Ovary (tissue), 9 donors: ENCODE measurements around the gene RNF11. TPM values are rescaled to one million over a fixed set of nuclear protein-coding genes. Genes with fewer than 3 reads are reported as not detected.

Experiments used
- DNase-seq, 5 donors: peaks; one replicate each; pipeline ENCODE4 v3.0.0-alpha.2; 2019 to 2020
- H3K27ac ChIP-seq, 2 donors: fragments of 200-600 bp; one replicate each; pipeline versions ENCODE4 v1.5.1 to v1.8.0; 2019 to 2022
- H3K27me3 ChIP-seq: fragments of 200-600 bp; one replicate; pipeline ENCODE4 v1.8.0; 2022
- H3K36me3 ChIP-seq: fragments of 200-600 bp; sonication (generic); one replicate; pipeline ENCODE4 v1.5.1; 2019
- H3K4me1 ChIP-seq: one replicate; pipeline ENCODE4 v1.8.1; 2013; ENCODE audit warnings: mild to moderate bottlenecking, moderate library complexity; ENCODE audit not compliant: insufficient read depth
- H3K4me3 ChIP-seq: fragments of 200-600 bp; sonication (generic); one replicate; pipeline ENCODE4 v1.5.1; 2017
- H3K9me3 ChIP-seq, 2 donors: fragments of 200-600 bp in 1 of 2; sonication (generic) in 1 of 2; one replicate each; pipeline versions ENCODE4 v1.5.1 to v1.8.1; 2013 to 2019; ENCODE audit warnings: mild to moderate bottlenecking in 1 of 2, moderate library complexity in 1 of 2
- EP300 ChIP-seq: sonication (generic); formaldehyde crosslinking; IDR thresholded peaks from one replicate; pipeline ENCODE4 v1.6.1; 2017; ENCODE audit warnings: antibody characterized with exemption
- POLR2A ChIP-seq: fragments of 450-650 bp; IDR thresholded peaks from one replicate; pipeline ENCODE4 v1.6.1; 2017; ENCODE audit warnings: antibody characterized with exemption, mild to moderate bottlenecking, moderate library complexity
- WGBS, 3 donors: extraction: QIAGEN DNeasy Blood & Tissue Kit in 1 of 3; methylation state at CpG; one replicate each; pipeline versions ENCODE4 v1.1.5 to v1.1.7; 2013 to 2017; 5-methylcytosine and 5-hydroxymethylcytosine counted together
- intact Hi-C, 4 donors: fragments of 100-400 bp; cut with DNase I; formaldehyde crosslinking; loops; one replicate each; pipeline versions ENCODE4 v1.11.0 to v1.15.1; 2022 to 2023
- polyA plus RNA-seq, 2 donors: library from polyadenylated mRNA; stranded (reverse); fragments of 200-250 nt in 1 of 2; fragments of 350-450 nt in 1 of 2; fragmentation: Illumina TruSeq in 1 of 2; extraction: RNeasy Lipid Tissue Mini Kit (QIAGEN cat#74804) in 1 of 2; gene quantifications; one replicate each; pipeline ENCODE4 v1.2.3, GENCODE V29; 2013 to 2014
- total RNA-seq, 7 donors: library from RNA; depleted of rRNA in 2 of 7; stranded (reverse); fragments of >200 nt in 2 of 7; fragmentation: NEBNext Ultra II Directional in 3 of 7; extraction: Animal tissue kit (Norgen Biotek cat#: 25700) in 3 of 7; gene quantifications; one replicate each; pipeline versions ENCODE4 v1.1.0 to v1.2.4, GENCODE V29; 2016 to 2023
- TF ChIP-seq, protein P1 (sequence below), 3 donors: fragments of 450-650 bp in 2 of 3; fragments of 200-600 bp in 1 of 3; IDR thresholded peaks; one replicate each; pipeline versions ENCODE4 v1.5.1 to v1.8.0; 2016 to 2022; ENCODE audit warnings: antibody characterized with exemption in 3 of 3, mild to moderate bottlenecking in 1 of 3
- donor health status: DM: no; HTN: no; CAD: no; lungs with moderate emphysema.
- donor health status: DM: no; HTN: no; CAD: no.
- donor health status: Bipolar disorder and iron deficiency.
- donor health status: DM: yes; HTN: yes; CAD: no.
- donor health status: DM: no; HTN: no; CAD: no.
- donor health status: DM: yes; HTN: yes; CAD: no.

The RNF11 gene
- total and polyA plus RNA-seq, 9 donors: 108 to 209 (median 126) TPM

DNA sequence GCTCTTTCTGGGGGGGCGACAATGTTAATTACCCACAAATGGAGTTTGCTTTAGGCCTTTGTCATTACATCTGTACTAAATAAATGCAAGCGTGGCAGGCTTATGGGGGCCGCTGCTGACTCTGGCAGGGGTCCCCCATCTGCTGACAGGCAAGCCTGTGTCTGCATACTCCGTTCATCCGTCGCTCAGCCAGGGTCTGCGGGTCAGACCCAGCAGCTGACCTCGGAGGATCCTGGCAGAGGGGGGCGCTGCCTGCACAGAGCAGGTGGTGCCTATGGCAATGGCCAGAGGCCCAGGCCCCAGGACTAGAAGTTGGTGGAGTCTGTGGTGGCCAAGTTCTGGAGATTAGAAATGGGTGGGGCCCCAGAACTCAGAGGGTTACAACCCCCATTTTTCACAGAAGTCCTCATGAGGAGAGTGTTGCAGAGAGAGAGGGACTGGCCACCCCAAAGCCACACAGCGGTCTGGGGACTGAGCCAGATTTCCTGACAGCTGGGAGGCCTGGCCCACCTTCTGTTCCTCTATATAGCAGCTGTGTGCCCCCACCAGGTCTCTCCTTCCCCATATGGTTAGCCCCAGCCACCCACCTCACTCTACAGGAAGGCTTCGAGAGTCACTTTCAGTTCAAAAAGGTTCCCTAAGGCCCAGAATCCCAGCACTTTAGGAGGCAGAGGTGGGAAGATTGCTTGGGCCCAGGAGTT, 63.3 kb downstream of the RNF11 start:
- 94 to 96% (median 96%) methylated on average over 11 of the region's 11 CpGs for WGBS, 3 donors
- TF ChIP-seq, protein P1, sequence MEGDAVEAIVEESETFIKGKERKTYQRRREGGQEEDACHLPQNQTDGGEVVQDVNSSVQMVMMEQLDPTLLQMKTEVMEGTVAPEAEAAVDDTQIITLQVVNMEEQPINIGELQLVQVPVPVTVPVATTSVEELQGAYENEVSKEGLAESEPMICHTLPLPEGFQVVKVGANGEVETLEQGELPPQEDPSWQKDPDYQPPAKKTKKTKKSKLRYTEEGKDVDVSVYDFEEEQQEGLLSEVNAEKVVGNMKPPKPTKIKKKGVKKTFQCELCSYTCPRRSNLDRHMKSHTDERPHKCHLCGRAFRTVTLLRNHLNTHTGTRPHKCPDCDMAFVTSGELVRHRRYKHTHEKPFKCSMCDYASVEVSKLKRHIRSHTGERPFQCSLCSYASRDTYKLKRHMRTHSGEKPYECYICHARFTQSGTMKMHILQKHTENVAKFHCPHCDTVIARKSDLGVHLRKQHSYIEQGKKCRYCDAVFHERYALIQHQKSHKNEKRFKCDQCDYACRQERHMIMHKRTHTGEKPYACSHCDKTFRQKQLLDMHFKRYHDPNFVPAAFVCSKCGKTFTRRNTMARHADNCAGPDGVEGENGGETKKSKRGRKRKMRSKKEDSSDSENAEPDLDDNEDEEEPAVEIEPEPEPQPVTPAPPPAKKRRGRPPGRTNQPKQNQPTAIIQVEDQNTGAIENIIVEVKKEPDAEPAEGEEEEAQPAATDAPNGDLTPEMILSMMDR (IDR thresholded peaks at IDR 0.05): no peak
- TF ChIP-seq EP300: no peak
- no peak for TF ChIP-seq POLR2A
- H3K4me3 ChIP-seq: no peak overlapping the region
- no peaks in the 10 kb centered on the region for H3K27me3 ChIP-seq
- H3K9me3 ChIP-seq: no peaks in the 10 kb centered on the region
- H3K27ac ChIP-seq: no peak overlapping the region
- intact Hi-C loops: loop anchor here in 3 of 4 donors (5.0 to 10.0 kb wide), 3 partner anchors 95 to 107 kb away; no protein-coding TSS in a partner anchor
- DNase-seq: no peak
- H3K4me1 ChIP-seq: peaks cover 3% of the 10 kb centered on the region
- no peaks in the 10 kb centered on the region for H3K36me3 ChIP-seq

DNA sequence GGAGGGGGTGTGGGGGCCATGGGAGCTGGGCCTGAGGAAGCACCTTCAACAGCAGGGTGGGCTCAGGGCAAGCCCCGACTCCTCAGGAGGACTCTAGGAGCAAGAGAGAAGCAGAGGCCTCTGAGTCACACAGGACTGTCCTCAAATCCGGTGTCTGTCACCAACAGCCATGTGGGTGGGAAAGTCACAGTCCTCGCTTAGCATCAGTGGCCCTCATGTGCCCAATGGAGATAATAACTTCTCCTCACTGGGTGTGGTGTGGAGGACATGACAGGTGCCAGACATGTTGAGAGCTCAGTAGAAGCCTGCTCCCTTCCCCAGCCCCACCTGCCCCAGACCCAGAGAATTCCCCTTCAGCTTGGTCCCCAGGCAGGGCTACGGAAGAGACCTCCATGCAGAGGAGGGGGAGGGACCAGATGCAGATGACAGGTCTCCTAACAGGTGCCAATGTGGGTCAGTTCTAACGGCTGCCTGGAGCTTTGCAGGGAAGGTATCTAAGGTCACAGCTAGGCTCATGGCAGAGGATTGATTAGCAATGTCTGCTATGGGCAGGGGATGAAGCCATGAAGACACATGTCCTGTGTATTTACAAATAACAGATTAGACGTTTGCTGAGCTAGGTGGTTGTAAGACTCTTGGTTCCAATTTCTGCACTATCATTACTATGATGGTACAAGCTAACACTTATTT, 64.1 kb downstream of the RNF11 start:
- no peak overlapping the region for H3K27ac ChIP-seq
- H3K4me1 ChIP-seq: peaks cover 3% of the 10 kb centered on the region
- TF ChIP-seq POLR2A (no peak), EP300 (no peak)
- no peak for DNase-seq
- H3K27me3 ChIP-seq: no peaks in the 10 kb centered on the region
- H3K4me3 ChIP-seq: no peak overlapping the region
- 72 to 81% (median 79%) methylated on average over 6 of the region's 6 CpGs for WGBS, 3 donors
- H3K9me3 ChIP-seq: no peaks in the 10 kb centered on the region
- H3K36me3 ChIP-seq: no peaks in the 10 kb centered on the region
- intact Hi-C loops: loop anchor here in 3 of 4 donors (5.0 to 10.0 kb wide), 4 partner anchors 95 to 235 kb away; no protein-coding TSS in a partner anchor

DNA sequence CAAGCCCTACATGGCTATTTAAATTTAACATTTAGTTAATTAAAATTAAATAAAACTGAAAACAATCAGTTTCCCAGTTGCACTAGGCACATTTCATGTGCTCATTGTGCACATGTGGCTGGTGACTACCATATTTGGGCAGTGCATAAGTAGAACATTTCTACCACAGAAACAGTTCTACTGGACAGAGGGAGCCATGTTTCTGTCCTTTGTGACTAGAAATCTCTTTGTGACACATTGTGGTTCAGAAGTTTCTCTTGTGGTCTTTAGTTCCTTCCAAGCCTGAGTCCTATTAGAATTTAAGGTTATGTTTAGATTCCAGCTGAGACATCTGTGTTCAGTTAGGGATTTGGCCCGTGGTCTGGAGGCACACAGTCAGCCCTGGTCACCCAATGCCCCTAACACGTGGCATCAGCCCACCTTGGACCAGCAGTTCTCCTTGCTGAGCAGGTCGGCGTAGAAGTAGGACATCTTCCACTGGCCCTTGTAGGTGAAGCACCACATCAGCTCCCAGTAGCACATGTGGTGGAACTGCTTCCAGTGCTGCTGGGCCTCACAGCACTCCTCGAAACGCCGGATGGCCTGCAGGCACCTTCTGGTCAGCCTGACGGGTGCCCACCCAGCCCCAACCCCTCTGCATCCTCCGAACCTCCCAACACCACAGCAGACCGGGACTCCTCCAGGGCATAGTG, 65.2 kb downstream of the RNF11 start:
- DNase-seq: no peak
- Histone ChIP-seq H3K9me3 (no peaks in the 10 kb centered on the region), H3K27me3 (no peaks in the 10 kb centered on the region), H3K4me3 (no peak overlapping the region), H3K4me1 (peaks cover 3% of the 10 kb centered on the region), H3K27ac (no peak overlapping the region), H3K36me3 (no peaks in the 10 kb centered on the region)
- intact Hi-C loops: loop anchor here in 1 of 4 donors (10.0 kb wide), 1 partner anchor 234 kb away; no protein-coding TSS in a partner anchor
- WGBS, 3 donors: 72 to 87% (median 86%) methylated on average over 9 to 10 of the region's 10 CpGs
- no peak for TF ChIP-seq POLR2A
- TF ChIP-seq EP300: no peak
- TF ChIP-seq, protein P1 (IDR thresholded peaks at IDR 0.05): no peak

DNA sequence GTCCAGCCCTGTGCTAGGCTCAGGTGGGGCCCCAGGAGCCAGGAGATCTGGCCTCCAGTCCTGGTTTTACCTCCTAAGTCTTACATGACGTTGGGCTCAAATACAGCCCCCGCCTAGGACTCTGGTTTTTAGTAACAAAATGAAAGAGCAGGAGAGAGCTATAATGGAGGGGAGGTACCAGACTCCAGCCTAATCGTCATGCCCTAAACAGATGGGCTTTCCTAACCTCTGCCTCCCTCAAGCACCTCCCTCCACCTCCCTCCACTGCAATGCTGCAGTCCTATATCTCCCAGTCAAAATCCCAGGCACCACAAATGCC, 65.7 kb downstream of the RNF11 start:
- no peaks in the 10 kb centered on the region for H3K9me3 ChIP-seq
- no peak for DNase-seq
- 71 to 73% (median 72%) methylated on average over 3 of the region's 3 CpGs for WGBS, 3 donors
- no peaks in the 10 kb centered on the region for H3K36me3 ChIP-seq
- intact Hi-C loops: loop anchor here in 1 of 4 donors (10.0 kb wide), 1 partner anchor 233 kb away; no protein-coding TSS in a partner anchor
- H3K4me1 ChIP-seq: no peaks in the 10 kb centered on the region
- no peak for TF ChIP-seq EP300
- no peak for TF ChIP-seq POLR2A
- TF ChIP-seq, protein P1 (IDR thresholded peaks at IDR 0.05): no peak
- H3K4me3 ChIP-seq: no peak overlapping the region
- H3K27ac ChIP-seq: no peak overlapping the region
- no peaks in the 10 kb centered on the region for H3K27me3 ChIP-seq
